PC-9 (cell line): ENCODE measurements around the gene METTL8. TPM values are rescaled to one million over a fixed set of nuclear protein-coding genes. Genes with fewer than 3 reads are reported as not detected.

Experiments
- BruUV-seq: library from RNA; stranded (reverse); fragments of 400-500 nt; replicated peaks from 2 replicates; lab custom pipeline; 2021; lab: Mats Ljungman, UMichigan
- CTCF ChIA-PET: fragments of 300-600 bp; sonication (Branson Sonifier 250); formaldehyde crosslinking; loops from one replicate; lab custom pipeline; 2022; ENCODE audit warnings: antibody characterized with exemption; lab: Charles Lee
- POLR2A ChIA-PET: fragments of 300-600 bp; sonication (Branson Sonifier 250); formaldehyde crosslinking; loops from one replicate; lab custom pipeline; 2022; ENCODE audit warnings: antibody characterized with exemption; ENCODE audit not compliant: unreplicated experiment; lab: Charles Lee
- DNase-seq, 2 experiments: peaks; one replicate each; pipeline versions ENCODE4 v3.0.0 to v3.0.0-alpha.2; 2015 to 2022; ENCODE audit warnings: mixed read lengths in 1 of 2
- H2AFZ ChIP-seq: fragments of 200-600 bp; sonication (generic); 2 replicates; pipeline ENCODE4 v1.8.1; 2017; ENCODE audit warnings: antibody characterized with exemption
- H3F3A ChIP-seq: fragments of 200-600 bp; sonication (generic); 2 replicates; pipeline ENCODE4 v1.8.1; 2017; ENCODE audit warnings: antibody characterized with exemption, mild to moderate bottlenecking, low read depth; ENCODE audit not compliant: insufficient read depth
- H3K27ac ChIP-seq: fragments of 200-600 bp; sonication (generic); 2 replicates; pipeline ENCODE4 v1.6.1; 2016; ENCODE audit warnings: mixed run types
- H3K27me3 ChIP-seq: fragments of 200-600 bp; sonication (generic); 2 replicates; pipeline ENCODE4 v1.6.1; 2016; ENCODE audit warnings: low read depth, mixed run types; ENCODE audit not compliant: insufficient read depth
- H3K36me3 ChIP-seq: fragments of 200-600 bp; sonication (generic); 2 replicates; pipeline ENCODE4 v1.6.1; 2016; ENCODE audit warnings: low read depth, mixed run types
- H3K4me1 ChIP-seq: fragments of 200-600 bp; sonication (generic); replicated peaks from 2 replicates; pipeline ENCODE4 v1.6.1; 2016; ENCODE audit warnings: mixed run types; ENCODE audit not compliant: insufficient read depth
- H3K4me2 ChIP-seq: fragments of 200-600 bp; sonication (generic); 2 replicates; pipeline ENCODE4 v1.6.1; 2017; ENCODE audit warnings: mixed run types
- H3K4me3 ChIP-seq: fragments of 200-600 bp; sonication (generic); 2 replicates; pipeline ENCODE4 v1.6.1; 2016; ENCODE audit warnings: mixed run types
- H3K79me2 ChIP-seq: fragments of 200-600 bp; sonication (generic); 2 replicates; pipeline ENCODE4 v1.6.1; 2017; ENCODE audit warnings: low read depth, mixed run types
- H3K9me2 ChIP-seq: fragments of 200-600 bp; sonication (generic); 2 replicates; pipeline ENCODE4 v1.8.1; 2017; ENCODE audit warnings: mild to moderate bottlenecking; ENCODE audit not compliant: insufficient read depth
- H3K9me3 ChIP-seq: fragments of 200-600 bp; sonication (generic); 2 replicates; pipeline ENCODE4 v1.8.1; 2016; ENCODE audit warnings: low read depth; ENCODE audit not compliant: insufficient read depth
- H4K20me1 ChIP-seq: fragments of 200-600 bp; sonication (generic); 2 replicates; pipeline ENCODE4 v1.8.1; 2017; ENCODE audit not compliant: insufficient read depth
- CTCF ChIP-seq: fragments of 200-600 bp; sonication (generic); conservative IDR thresholded peaks from 2 replicates; pipeline ENCODE4 v1.6.1; 2017; ENCODE audit warnings: mixed run types, antibody characterized with exemption, mild to moderate bottlenecking, moderate library complexity
- EZH2 ChIP-seq: fragments of 200-600 bp; sonication (generic); IDR thresholded peaks from 2 replicates; pipeline ENCODE4 v1.8.0; 2017; ENCODE audit warnings: antibody characterized with exemption, low read depth
- intact Hi-C: fragments of 100-400 bp; cut with micrococcal nuclease; formaldehyde crosslinking; loops from one replicate; pipeline ENCODE4 v1.10.0; 2022; ENCODE audit not compliant: unreplicated experiment
- total RNA-seq: library from RNA; stranded (reverse); gene quantifications from 2 replicates; pipeline ENCODE4 v1.2.3, GENCODE V29; 2021

The METTL8 gene
- total RNA-seq, 1 experiment from 2014 or later = 21.8 TPM

GRCh38 chr2:171399292-171399691 lies 34.5 kb downstream of the METTL8 start:
- Histone ChIP-seq H3K4me1 (peaks cover 5% of the 10 kb centered on the region; the same call in 1 of the 2 replicates), H4K20me1 (no peaks in the 10 kb centered on the region), H3K9me3 (peaks cover 16% of the 10 kb centered on the region), H3K9me2 (no peaks in the 10 kb centered on the region), H3K4me2 (no peak overlapping the region), H3K36me3 (peaks cover 7% of the 10 kb centered on the region; the same call in 1 of the 2 replicates), H3F3A (0 out of 2 replicates have a peak, but pooled peaks cover 4% of the 10 kb centered on the region), H3K4me3 (no peak overlapping the region), H2AFZ (no peak overlapping the region), H3K27ac (no peak overlapping the region), H3K27me3 (no peaks in the 10 kb centered on the region), H3K79me2 (peaks cover 8% of the 10 kb centered on the region; the same call in 1 of the 2 replicates)
- BruUV-seq = no TSS peak
- ChIA-PET POLR2A (no interaction called here), CTCF (no interaction called here)
- DNase-seq = no peak
- no peak for TF ChIP-seq EZH2
- TF ChIP-seq CTCF = no peak
- intact Hi-C loops = no loop called here

GRCh38 chr2:171394164-171394740 lies 39.5 kb downstream of the METTL8 start:
- Histone ChIP-seq H3K27ac (no peak overlapping the region), H2AFZ (no peak overlapping the region), H3K79me2 (peaks cover 11% of the 10 kb centered on the region; the same call in 1 of the 2 replicates), H3K9me2 (no peaks in the 10 kb centered on the region), H4K20me1 (no peaks in the 10 kb centered on the region), H3F3A (peaks cover 24% of the 10 kb centered on the region), H3K9me3 (no peaks in the 10 kb centered on the region), H3K4me2 (no peak overlapping the region), H3K4me3 (no peak overlapping the region), H3K27me3 (no peaks in the 10 kb centered on the region), H3K4me1 (peaks cover 37% of the 10 kb centered on the region), H3K36me3 (no peaks in the 10 kb centered on the region)
- POLR2A ChIA-PET = no interaction called here
- no peak for DNase-seq
- no TSS peak for BruUV-seq
- CTCF ChIA-PET = no interaction called here
- intact Hi-C loops = no loop called here
- TF ChIP-seq EZH2 (no peak), CTCF (no peak)

- no peak for DNase-seq
- no peak overlapping the region for H2AFZ ChIP-seq
- no peaks in the 10 kb centered on the region for H3K27me3 ChIP-seq
- H4K20me1 ChIP-seq = no peaks in the 10 kb centered on the region
- no peaks in the 10 kb centered on the region for H3K9me2 ChIP-seq
- ChIA-PET CTCF (no interaction called here), POLR2A (no interaction called here)
- peaks cover 37% of the 10 kb centered on the region for H3K4me1 ChIP-seq
- no peak overlapping the region for H3K4me3 ChIP-seq
- BruUV-seq = no TSS peak
- H3F3A ChIP-seq = peaks cover 20% of the 10 kb centered on the region
- no peaks in the 10 kb centered on the region for H3K36me3 ChIP-seq
- peaks cover 12% of the 10 kb centered on the region; the same call in 1 of the 2 replicates for H3K79me2 ChIP-seq
- no peak overlapping the region for H3K27ac ChIP-seq
- no peaks in the 10 kb centered on the region for H3K9me3 ChIP-seq
- TF ChIP-seq CTCF = no peak
- no peak for TF ChIP-seq EZH2
- intact Hi-C loops = no loop called here
- H3K4me2 ChIP-seq = no peak overlapping the region
Observed at GRCh38 chr2:171393487-171393886, 40.3 kb downstream of the METTL8 start.
